Midbrain (tissue), 1 donor: ENCODE results near the gene KLHL42.
A peak's percentile ranks its signal among the peaks of the same experiment; 100 is the strongest.
"Not testable (repeated sequence)": the region's sequence is repeated elsewhere in the genome, so short reads cannot be mapped to it uniquely, and the experiment has no call there.

Experiments
- DNase-seq: peaks from one replicate; lab custom pipeline; 2025; lab: John Stamatoyannopoulos, UW

The KLHL42 gene

GRCh38 chr12:27817766-27818165 lies 37.7 kb downstream of the KLHL42 start:
- no peak for DNase-seq

GRCh38 chr12:27818401-27818918 lies 38.4 kb downstream of the KLHL42 start:
- DNase-seq: no peak

GRCh38 chr12:27820564-27820963 lies 40.5 kb downstream of the KLHL42 start:
- no peak for DNase-seq

GRCh38 chr12:27821259-27821973 lies 41.4 kb downstream of the KLHL42 start:
- peak; percentile 70 for DNase-seq

- no peak for DNase-seq
Measured at GRCh38 chr12:27822076-27822712, 42.2 kb downstream of the KLHL42 start.

GRCh38 chr12:27823038-27823437 lies 43.0 kb downstream of the KLHL42 start:
- no peak for DNase-seq

GRCh38 chr12:27824126-27824842 lies 44.3 kb downstream of the KLHL42 start:
- no peak for DNase-seq

- no peak for DNase-seq
Measured at GRCh38 chr12:27826076-27826475, 46.0 kb downstream of the KLHL42 start.

- DNase-seq: no peak
Measured at GRCh38 chr12:27828196-27828595, 48.2 kb downstream of the KLHL42 start.

- no peak for DNase-seq
Measured at GRCh38 chr12:27838543-27839185, 58.6 kb downstream of the KLHL42 start.

GRCh38 chr12:27840229-27840999 lies 60.4 kb downstream of the KLHL42 start:
- no peak for DNase-seq

GRCh38 chr12:27841392-27841882 lies 61.4 kb downstream of the KLHL42 start:
- DNase-seq: no peak

GRCh38 chr12:27843714-27844245 lies 63.7 kb downstream of the KLHL42 start:
- DNase-seq: no peak

GRCh38 chr12:27844366-27845090 lies 64.5 kb downstream of the KLHL42 start:
- DNase-seq: no peak

GRCh38 chr12:27845187-27845586 lies 65.2 kb downstream of the KLHL42 start:
- no peak for DNase-seq

- not testable (repeated sequence) for DNase-seq
Measured at GRCh38 chr12:27845706-27846105, 65.7 kb downstream of the KLHL42 start.

- DNase-seq: not testable (repeated sequence)
Measured at GRCh38 chr12:27847293-27847692, 67.3 kb downstream of the KLHL42 start.

GRCh38 chr12:27851311-27851710 lies 71.3 kb downstream of the KLHL42 start:
- no peak for DNase-seq

- DNase-seq: no peak
Measured at GRCh38 chr12:27852117-27852516, 72.1 kb downstream of the KLHL42 start.
